ENCODE data around the gene KCNN2.

DNA sequence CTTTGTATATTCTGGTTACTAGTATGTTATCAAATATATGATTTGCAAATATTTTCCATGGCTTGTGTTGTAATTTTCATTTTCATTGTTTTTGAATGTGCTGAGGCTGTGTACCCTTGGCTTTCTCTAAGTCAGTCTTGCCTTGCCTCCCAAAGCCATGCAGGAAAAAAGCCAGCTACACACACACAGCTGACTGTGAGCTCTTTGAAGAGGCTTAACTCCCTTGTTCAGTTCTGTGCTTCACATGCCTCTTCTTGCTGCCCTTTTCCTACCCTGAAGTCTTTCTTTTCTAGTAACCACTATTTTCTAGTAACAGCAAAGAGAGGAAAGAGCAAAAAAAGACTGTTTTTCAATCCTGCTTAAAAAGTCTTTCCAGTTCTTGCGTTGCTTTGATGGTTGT, 53.9 kb downstream of the KCNN2 start:
- TF ChIP-seq CTCF (conservative IDR thresholded peaks at IDR 0.05 in 1 of 2, IDR thresholded peaks at IDR 0.05 in 1 of 2; ENCODE audit: low read depth in 1 of 2, low read length in 2 of 2), result no peak
- TF ChIP-seq EZH2 (IDR thresholded peaks at IDR 0.05; ENCODE audit: low read length, missing control alignments), result no peak

Measured in fibroblast of lung (primary cell).